ENCODE data around the gene LY6G5B.

LY6G5B gene

DNA sequence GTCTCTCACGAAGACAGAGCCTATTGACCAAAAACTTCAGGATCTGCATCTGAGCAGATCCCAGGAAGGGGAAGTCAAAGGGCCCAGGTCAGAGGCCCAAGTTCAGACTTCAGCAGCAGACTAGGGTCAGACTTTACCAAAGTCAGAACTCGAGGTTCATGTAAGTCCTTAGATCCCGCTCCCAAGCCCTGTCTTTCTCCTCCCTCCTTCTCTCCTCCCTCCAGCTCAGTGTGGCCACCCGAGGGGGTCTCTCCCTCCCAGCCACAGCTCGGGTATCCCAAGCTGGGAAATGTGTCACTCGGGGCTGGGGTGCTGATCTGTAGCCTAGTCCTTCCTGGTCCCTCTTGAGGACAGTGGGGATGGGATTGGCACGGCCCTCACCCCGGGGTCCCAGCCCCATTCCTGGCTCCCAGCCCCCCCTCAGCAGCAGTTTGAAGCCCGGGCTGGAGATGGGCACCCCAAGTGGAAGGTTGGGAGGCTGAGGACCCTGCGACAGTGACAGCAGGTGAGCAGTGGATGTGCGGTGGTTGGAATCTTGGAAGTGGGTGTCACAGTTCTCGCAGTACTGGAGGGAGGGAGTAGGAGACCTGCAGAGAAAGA lies 7.6 kb upstream of the LY6G5B start:
- H4K91ac ChIP-seq (ENCODE audit: low read depth, low read length) = no peak overlapping the region
- no CpG with 5 or more reads among the region's 12 CpGs for WGBS (ENCODE audit: extremely low coverage, insufficient coverage, insufficient read length)
- H2AFZ ChIP-seq (ENCODE audit: insufficient read depth, low read length, poor library complexity) = no peak overlapping the region
- no peak overlapping the region for H2BK120ac ChIP-seq (ENCODE audit: insufficient read depth, low read length, poor library complexity)
- no peak overlapping the region for H3K14ac ChIP-seq (ENCODE audit: low read length)
- H2AK5ac ChIP-seq (ENCODE audit: low read length) = no peak overlapping the region
- no peak overlapping the region for H3K18ac ChIP-seq (ENCODE audit: low read length)
- H3K79me1 ChIP-seq (ENCODE audit: low read length) = peaks cover 25% of the 10 kb centered on the region
- no peaks in the 10 kb centered on the region for H3K27me3 ChIP-seq (ENCODE audit: insufficient read depth, low read length)
- no peak overlapping the region for H2BK5ac ChIP-seq (ENCODE audit: low read depth, low read length, poor library complexity)
- no peak overlapping the region for H3K4me3 ChIP-seq (ENCODE audit: low read depth, low read length)
- no peak overlapping the region for H3K27ac ChIP-seq (ENCODE audit: low read depth, low read length)
- H2BK12ac ChIP-seq (ENCODE audit: low read length) = no peak overlapping the region
- no peak overlapping the region for H3K4ac ChIP-seq (ENCODE audit: low read depth, low read length)
- no peak overlapping the region for H4K12ac ChIP-seq (ENCODE audit: low read depth, low read length)
- H4K8ac ChIP-seq (ENCODE audit: low read depth, low read length) = no peak overlapping the region
- peaks cover 16 to 22% of the 10 kb centered on the region in 2 experiments for H3K36me3 ChIP-seq (ENCODE audit: control insufficient read depth in 1 of 2, insufficient read depth in 2 of 2, low read length in 2 of 2)
- no peak overlapping the region for H3K4me2 ChIP-seq (ENCODE audit: low read length)
- H3K79me2 ChIP-seq (ENCODE audit: control insufficient read depth, insufficient read depth, low read length, poor library complexity) = peaks cover 31% of the 10 kb centered on the region
- no peak overlapping the region for H3K23ac ChIP-seq (ENCODE audit: low read length)
- H3K9me3 ChIP-seq (ENCODE audit: insufficient read depth, low read depth, low read length) = no peaks in the 10 kb centered on the region
- no peak for DNase-seq
- H3K9ac ChIP-seq (ENCODE audit: low read length) = no peak overlapping the region
- H3K4me1 ChIP-seq (ENCODE audit: control insufficient read depth in 1 of 2, insufficient read depth in 2 of 2, low read length in 2 of 2) = peaks cover 20 to 31% of the 10 kb centered on the region in 2 experiments

DNA sequence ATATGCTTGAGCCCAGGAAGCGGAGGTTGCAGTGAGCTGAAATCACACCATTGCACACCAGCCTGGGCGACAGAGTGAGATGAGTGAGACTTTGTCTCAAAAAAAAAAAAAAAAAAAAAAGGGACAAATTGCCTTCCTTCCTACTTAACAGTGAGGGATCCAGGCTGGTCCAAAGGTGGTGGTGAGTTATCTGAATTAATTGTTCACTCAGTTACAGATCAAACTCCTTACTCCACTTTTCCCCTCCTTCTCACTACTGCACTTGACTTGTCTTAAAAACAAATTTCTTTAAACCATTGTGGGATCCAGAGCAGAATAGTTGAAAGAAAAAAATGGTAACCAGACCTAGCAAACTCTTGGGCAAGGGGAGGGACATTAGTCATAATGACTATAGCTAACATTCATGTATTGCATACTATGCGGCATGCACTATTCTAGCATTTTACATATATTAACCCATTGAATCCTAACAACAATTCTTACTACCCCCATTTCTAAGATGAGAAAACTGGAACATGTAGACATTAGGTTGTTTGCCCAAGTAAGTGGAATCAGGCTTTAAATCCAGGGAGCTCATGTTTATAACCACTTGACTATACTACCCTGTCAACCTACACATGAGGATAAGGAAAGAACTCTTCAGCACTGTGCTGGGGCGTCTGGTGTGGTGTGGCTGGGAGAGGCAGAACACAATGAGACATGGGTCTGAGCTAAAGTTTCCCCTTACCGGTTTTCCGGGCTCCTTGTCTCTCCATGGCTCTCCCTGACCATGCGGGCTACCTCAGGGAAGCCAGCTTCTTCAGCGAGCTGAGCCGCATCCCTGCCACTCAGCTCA lies 6.4 kb upstream of the LY6G5B start:
- peaks cover 20 to 28% of the 10 kb centered on the region in 2 experiments for H3K4me1 ChIP-seq (ENCODE audit: control insufficient read depth in 1 of 2, insufficient read depth in 2 of 2, low read length in 2 of 2)
- H3K18ac ChIP-seq (ENCODE audit: low read length) = peak overlapping the region; percentile 38
- peak overlapping the region; percentile 40 for H2AK5ac ChIP-seq (ENCODE audit: low read length)
- WGBS (ENCODE audit: extremely low coverage, insufficient coverage, insufficient read length) = no CpG with 5 or more reads among the region's 9 CpGs
- H2AFZ ChIP-seq (ENCODE audit: insufficient read depth, low read length, poor library complexity) = no peak overlapping the region
- peak overlapping the region; percentile 93 for H3K4me2 ChIP-seq (ENCODE audit: low read length)
- H3K79me2 ChIP-seq (ENCODE audit: control insufficient read depth, insufficient read depth, low read length, poor library complexity) = peaks cover 31% of the 10 kb centered on the region
- peak in 1 of 2 donors; percentile 17 for DNase-seq
- peak overlapping the region; percentile 67 for H3K4ac ChIP-seq (ENCODE audit: low read depth, low read length)
- no peaks in the 10 kb centered on the region for H3K9me3 ChIP-seq (ENCODE audit: insufficient read depth, low read depth, low read length)
- H4K8ac ChIP-seq (ENCODE audit: low read depth, low read length) = peak overlapping the region; percentile 15
- H3K27me3 ChIP-seq (ENCODE audit: insufficient read depth, low read length) = no peaks in the 10 kb centered on the region
- H3K14ac ChIP-seq (ENCODE audit: low read length) = no peak overlapping the region
- no peak overlapping the region for H3K9ac ChIP-seq (ENCODE audit: low read length)
- H2BK5ac ChIP-seq (ENCODE audit: low read depth, low read length, poor library complexity) = no peak overlapping the region
- H3K23ac ChIP-seq (ENCODE audit: low read length) = no peak overlapping the region
- no peak overlapping the region for H4K12ac ChIP-seq (ENCODE audit: low read depth, low read length)
- H2BK120ac ChIP-seq (ENCODE audit: insufficient read depth, low read length, poor library complexity) = no peak overlapping the region
- H3K36me3 ChIP-seq (ENCODE audit: control insufficient read depth in 1 of 2, insufficient read depth in 2 of 2, low read length in 2 of 2) = peaks cover 17 to 29% of the 10 kb centered on the region in 2 experiments
- peaks cover 25% of the 10 kb centered on the region for H3K79me1 ChIP-seq (ENCODE audit: low read length)
- H4K91ac ChIP-seq (ENCODE audit: low read depth, low read length) = peak overlapping the region; percentile 28
- no peak overlapping the region for H3K4me3 ChIP-seq (ENCODE audit: low read depth, low read length)
- H3K27ac ChIP-seq (ENCODE audit: low read depth, low read length) = no peak overlapping the region
- no peak overlapping the region for H2BK12ac ChIP-seq (ENCODE audit: low read length)

DNA sequence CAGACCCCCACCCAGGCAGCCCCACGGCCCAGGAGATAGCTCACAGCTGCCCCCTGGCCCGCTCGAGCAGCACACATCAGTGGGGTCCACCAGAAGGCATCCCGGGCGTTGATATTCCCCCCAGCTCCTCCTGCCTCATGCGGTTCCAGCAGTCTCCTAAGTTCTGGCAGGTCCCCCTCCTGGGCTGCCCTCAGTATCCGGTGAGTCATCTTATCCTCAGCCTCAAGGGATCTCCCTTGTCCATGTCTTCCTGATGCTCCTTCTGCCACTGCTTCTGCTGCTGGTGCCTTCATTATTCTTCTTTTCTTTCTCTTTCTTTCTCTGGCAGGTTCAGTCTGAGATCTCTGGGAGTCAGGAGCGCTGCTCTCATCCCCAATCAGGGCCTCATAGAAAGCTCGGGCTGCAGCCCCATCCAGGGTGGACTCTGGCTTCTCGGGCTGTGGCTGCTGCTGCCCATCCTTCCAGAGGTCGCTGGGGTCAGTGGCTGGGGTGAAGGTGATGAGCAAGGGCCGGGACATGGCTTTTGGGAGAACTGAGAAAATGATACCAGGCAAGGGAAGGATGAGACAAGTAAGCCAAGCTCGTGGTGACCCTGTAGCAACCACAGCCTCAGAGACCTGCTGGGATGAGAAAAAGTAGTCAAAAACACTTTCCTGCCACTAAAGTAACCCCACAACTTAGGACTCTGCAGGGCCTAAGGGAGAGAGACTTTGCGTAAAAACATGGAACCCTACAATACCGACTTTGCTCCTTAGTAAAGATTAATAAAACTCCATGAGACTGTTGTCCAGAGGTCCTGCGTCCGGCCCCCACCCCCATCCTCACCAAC lies 5.6 kb upstream of the LY6G5B start:
- Histone ChIP-seq H3K79me2 (ENCODE audit: control insufficient read depth, insufficient read depth, low read length, poor library complexity) (peaks cover 28% of the 10 kb centered on the region), H2AFZ (ENCODE audit: insufficient read depth, low read length, poor library complexity) (no peak overlapping the region), H3K27me3 (ENCODE audit: insufficient read depth, low read length) (no peaks in the 10 kb centered on the region), H3K4me1 (ENCODE audit: control insufficient read depth in 1 of 2, insufficient read depth in 2 of 2, low read length in 2 of 2) (peaks cover 16 to 23% of the 10 kb centered on the region in 2 experiments), H3K27ac (ENCODE audit: low read depth, low read length) (peak overlapping the region; percentile 93), H4K12ac (ENCODE audit: low read depth, low read length) (peak overlapping the region; percentile 65), H3K9me3 (ENCODE audit: insufficient read depth, low read depth, low read length) (no peaks in the 10 kb centered on the region), H2AK5ac (ENCODE audit: low read length) (peak overlapping the region; percentile 80), H3K18ac (ENCODE audit: low read length) (peak overlapping the region; percentile 42), H3K4me2 (ENCODE audit: low read length) (peak overlapping the region; percentile 93), H3K14ac (ENCODE audit: low read length) (peak overlapping the region; percentile 81), H3K36me3 (ENCODE audit: control insufficient read depth in 1 of 2, insufficient read depth in 2 of 2, low read length in 2 of 2) (peaks cover 23 to 35% of the 10 kb centered on the region in 2 experiments), H2BK12ac (ENCODE audit: low read length) (peak overlapping the region; percentile 34), H3K9ac (ENCODE audit: low read length) (peak overlapping the region; percentile 56), H2BK120ac (ENCODE audit: insufficient read depth, low read length, poor library complexity) (peak overlapping the region; percentile 64), H4K8ac (ENCODE audit: low read depth, low read length) (peak overlapping the region; percentile 73), H3K23ac (ENCODE audit: low read length) (no peak overlapping the region), H3K4me3 (ENCODE audit: low read depth, low read length) (peak overlapping the region; percentile 85), H3K4ac (ENCODE audit: low read depth, low read length) (peak overlapping the region; percentile 67), H2BK5ac (ENCODE audit: low read depth, low read length, poor library complexity) (peak overlapping the region; percentile 11), H3K79me1 (ENCODE audit: low read length) (peaks cover 25% of the 10 kb centered on the region), H4K91ac (ENCODE audit: low read depth, low read length) (peak overlapping the region; percentile 65)
- DNase-seq = peak; percentile 23 to 31
- no CpG with 5 or more reads among the region's 17 CpGs for WGBS (ENCODE audit: extremely low coverage, insufficient coverage, insufficient read length)

All from trophoblast cell (in vitro differentiated cells and primary cell).